GM19025 (cell line): ENCODE results near the gene GRK3.
"Not testable (repeated sequence)": the region's sequence is repeated elsewhere in the genome, so short reads cannot be mapped to it uniquely, and the experiment has no call there.

Source experiments
- ATAC-seq: cut with Tn5 transposase; IDR thresholded peaks from one replicate; pipeline ENCODE4 v1.9.1; 2021; ENCODE audit warnings: mild to moderate bottlenecking, low read depth, moderate library complexity; ENCODE audit not compliant: unreplicated experiment

Gene GRK3

DNA sequence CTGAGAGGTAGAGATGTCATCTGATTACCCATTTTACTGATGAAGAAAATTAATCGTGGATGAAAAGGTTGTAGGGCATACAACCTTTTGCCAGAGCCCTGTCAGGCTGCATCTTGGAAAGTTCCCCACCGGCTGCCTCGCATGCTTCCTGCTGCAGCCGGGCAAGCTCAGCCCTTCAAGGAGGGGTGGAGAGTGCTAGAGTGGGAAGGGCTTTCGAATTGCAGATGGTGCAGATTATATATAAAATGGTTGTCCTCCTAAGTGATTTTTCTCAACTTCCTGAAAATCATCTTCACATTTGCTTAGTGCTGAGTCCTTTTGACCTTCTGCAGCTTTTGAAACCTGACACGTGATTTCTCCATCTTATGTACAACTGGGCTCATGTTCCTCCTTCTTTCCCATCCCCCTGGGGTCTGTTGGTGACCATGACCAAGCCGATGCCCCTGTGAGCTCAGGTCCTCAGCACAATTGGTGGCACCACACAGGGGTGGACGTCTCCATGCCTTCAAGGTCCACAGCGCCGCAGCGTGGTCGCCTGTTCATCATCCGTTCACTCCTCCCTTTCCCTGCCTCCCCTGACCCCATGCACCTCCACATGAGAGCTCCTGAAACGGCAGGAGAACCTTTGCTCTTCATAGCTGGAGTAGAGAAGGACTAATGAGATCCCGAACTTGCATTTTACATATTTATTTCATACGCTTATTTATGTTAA, 129.9 kb downstream of the GRK3 start:
- ATAC-seq = no peak

DNA sequence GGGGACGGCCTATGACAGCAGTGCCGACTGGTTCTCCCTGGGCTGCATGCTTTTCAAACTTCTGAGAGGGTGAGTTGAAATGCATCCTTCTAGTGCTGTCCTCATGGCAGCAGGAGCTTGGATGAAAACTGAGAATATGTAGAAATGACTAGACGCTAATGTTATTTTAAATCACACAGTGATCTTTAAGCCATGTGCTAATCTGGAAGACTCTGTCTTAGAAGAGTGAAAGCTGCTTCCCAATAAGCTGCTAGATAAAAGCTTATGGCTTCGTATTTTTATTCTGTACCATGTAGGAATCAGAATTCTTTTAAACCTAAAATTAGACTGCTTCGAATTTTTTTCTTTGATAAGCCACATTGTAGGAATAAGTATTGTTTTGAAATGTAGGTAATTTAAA, 130.7 kb downstream of the GRK3 start:
- no peak for ATAC-seq

DNA sequence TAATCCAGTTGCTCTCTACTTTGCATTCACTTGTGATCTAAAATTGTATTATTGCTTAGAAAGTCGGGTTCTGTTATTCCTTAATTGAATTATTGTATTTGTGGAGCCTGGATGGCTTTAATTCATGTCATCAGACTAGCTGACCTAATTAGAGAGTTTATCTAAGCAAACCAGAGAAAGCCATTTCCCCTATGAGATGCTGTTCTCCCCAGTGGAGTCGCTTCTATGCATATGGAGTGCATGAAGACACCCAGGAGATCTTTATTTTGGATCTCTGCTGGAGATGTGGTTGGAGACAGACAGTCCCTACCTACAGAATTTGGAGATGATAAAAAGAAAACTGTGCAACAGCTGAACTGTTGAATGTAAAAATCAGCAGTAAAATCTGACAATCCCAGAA, 132.3 kb downstream of the GRK3 start:
- ATAC-seq = no peak

DNA sequence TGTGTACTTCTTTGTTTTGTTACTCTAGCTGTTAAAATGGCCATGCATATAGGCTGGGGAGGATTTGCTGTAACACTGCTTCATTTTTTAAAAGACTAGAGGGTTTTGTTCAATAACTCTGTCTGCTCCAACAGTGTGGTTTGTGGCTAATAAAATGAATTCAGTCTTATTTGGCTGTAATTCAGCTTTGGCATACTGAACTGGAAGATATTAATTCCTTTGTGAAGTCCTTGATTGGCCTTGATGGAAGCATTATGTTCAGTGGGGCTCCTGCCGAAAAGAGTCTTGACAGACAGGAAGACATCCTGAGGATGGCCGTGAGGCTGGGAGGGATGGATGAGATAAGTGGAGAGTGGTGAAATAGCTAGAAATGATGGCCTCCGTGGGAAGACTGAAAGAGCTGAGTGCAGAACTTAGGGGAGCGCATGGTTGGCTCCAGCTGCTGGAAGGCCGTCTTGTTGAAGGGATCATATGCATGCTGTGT, 132.7 kb downstream of the GRK3 start:
- no peak for ATAC-seq

DNA sequence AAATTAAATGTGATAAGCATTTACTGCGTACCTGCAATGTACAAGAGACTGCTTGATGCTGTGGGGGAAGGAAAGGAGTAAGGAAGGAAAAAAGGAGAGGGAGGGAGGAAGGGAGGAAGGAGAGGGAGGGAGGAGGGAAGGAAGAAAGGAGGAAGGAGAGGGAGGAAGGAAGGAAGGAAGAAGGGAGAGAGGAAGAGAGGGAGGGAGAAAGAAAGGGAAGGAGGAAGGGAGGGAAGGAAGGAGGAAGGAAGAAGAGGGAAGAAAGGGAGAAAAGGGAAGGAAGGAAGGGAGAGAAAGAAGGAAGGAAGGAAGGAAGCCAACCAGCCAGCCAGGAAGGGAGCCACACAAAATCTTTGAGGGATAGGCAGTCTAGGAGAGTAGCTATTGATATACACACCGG, 133.5 kb downstream of the GRK3 start:
- no peak for ATAC-seq

DNA sequence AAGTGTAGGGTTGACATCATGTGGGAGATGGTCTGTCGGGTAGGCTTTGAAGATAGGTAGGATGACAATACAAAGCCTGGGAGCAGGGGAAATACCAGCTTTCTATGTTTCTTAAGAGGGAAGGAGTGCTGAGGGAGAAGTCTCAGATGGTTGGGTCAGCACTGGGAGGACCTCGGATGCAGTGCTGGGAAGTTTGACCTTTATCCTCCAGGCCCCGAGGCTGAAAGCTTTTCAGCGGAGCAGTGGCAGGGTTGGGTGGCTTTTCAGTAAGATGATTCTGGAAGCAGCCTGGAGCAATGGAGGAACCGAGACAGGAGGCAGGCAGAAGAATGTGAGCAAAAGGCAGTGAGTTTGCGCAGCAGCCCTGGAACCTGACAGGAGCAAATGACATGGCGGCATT, 134.0 kb downstream of the GRK3 start:
- ATAC-seq = no peak

DNA sequence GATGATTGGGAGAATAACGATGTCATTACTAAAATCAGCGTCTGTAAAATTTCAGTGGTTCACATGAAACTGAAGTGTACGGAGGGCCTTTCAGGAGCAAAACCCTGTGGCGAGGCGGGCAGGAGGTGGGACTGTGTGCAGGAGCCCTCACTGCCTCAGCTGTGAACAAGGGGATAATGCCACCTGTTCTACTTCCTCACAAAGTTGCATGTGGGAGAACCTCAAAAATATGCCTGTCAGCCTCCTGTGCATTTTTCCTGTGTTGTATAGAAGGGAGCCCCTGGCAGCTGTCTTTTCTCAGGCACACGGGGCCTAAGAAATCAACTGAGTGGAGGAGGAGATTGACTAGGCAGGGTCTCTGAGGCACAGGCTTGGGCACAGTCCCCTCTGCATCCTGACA, 134.5 kb downstream of the GRK3 start:
- ATAC-seq = no peak

DNA sequence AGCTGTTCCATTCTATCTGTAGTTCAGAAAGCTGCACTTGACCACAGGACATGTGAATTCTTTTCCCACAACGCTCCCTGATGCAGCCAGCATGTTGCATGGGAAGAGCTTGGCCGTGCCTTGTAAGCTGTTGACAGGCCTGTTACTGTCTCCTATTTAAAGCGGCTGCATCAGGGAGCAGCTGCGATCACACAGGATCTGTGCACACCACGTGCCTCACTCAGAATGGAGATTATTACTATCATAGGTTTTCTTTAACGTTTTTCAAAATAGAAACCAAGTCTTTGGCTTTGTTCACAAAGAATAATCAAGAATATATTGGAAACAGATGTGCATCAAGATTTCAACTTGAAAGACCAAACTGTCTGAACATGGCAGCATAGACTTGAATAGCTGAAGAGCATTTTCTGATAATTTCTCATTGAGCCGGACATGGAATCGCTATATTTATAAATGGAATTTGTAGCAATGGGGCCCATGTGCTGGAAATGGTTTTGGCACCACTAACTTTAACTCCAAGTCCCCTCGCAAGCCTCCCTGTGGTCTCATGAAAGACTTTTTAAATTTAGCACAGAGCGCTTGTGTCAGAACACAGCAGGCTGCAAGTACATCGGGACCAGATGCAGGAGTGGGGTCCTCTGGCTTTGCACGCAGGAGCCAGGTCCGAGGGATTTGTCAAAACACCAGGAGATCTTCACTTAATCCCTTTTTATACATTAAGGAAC, 136.7 kb downstream of the GRK3 start:
- ATAC-seq = no peak

DNA sequence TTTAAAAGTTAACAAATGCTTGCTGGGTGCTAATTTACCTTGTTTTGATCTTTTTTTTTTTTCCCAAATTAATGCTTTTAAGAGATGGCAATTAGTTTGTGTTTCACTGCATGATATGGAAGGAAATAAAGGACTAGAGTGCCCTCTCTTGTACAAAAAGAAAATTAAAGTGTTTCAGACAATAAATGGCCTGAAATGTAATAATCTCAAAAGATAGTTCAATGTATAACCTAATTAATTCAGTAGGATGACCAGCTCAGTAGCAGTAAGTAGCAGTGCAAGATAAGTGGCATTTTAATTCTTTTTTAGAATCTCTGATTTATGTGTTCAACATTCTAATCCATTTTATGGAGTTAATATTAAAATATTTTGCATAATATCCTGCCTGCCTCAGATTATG, 137.6 kb downstream of the GRK3 start:
- ATAC-seq = no peak

DNA sequence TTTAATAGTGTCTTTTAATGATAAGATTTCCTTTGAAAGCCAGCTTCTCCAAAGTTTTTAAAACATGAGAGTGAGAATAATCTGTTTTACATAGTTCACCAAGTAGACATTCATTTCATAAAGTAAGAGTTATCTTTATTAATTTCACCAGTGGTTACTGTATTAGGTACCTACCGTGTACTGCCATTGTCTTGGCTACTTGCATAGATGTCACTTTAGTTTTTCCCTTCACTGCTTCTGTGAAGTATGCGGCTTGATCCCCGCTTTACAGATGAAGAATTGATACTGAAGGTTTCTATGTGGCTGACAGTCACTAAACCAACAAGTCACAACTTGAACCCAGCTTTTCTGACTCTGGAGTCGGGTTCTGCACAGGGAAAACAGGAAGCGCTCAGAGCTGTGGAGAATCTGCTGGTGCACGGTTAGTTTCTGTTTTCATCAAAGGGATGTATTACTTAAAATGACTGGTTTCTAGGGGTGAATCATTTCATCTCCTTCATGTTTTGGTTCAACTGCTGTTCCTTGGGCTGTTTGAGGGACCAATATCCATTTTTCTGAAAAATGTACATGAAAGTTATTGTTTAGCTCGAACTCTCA, 138.2 kb downstream of the GRK3 start:
- no peak for ATAC-seq

DNA sequence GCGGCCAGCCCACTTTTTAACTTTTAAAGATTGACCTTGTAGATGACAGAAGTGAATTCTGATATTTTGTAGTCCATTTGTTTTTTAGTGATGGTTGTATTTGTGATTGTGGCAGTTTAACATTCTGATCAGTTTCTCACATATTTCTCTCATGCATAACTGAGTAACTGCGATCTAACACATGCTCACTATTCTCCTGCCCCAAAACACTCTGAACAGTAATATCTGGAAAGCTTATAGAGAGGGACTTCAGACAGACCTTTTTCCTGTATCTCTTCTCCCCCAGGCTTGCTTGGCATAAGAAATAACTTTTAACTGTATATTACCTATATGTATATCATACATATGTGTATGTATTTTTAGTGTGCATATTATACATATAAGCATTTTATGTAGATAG, 140.2 kb downstream of the GRK3 start:
- no peak for ATAC-seq

DNA sequence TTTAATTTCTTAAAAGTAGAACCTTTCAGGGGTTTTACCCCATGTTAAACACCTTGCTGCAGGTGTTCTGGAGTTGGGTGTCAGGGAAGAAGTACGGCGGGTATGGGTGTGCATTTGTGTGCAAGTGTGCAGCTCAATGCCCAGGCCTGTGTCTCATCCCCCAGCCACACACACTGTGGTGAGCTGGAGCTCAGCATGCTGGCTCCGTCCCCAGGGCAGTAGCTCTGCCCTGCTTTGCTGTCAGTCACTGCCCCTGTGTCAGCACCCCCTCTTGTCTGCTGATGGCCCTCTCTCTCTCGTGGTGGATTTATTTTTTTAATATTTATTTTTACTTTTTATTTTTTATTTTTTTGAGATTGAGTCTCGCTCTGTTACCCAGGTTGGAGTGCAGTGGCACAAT, 141.7 kb downstream of the GRK3 start:
- ATAC-seq = no peak

DNA sequence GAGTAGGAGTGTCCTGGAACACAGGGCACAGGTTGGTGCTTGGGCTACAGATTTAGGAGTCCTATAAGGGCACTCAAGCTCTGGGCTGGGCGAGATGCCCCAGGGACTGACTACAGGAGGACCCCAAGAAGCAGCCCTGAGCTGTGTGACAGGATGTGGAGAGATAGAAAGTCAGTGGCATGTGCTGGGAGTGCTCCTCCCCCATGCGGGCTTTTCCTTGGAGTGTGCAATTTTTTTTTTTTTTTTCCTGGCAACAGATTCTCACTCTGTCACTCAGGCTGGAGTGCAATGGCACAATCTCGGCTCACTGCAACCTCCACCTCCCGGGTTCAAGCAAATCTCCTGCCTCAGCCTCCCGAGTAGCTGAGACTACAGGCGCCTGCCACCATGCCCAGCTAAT, 144.0 kb downstream of the GRK3 start:
- ATAC-seq = not testable (repeated sequence)

DNA sequence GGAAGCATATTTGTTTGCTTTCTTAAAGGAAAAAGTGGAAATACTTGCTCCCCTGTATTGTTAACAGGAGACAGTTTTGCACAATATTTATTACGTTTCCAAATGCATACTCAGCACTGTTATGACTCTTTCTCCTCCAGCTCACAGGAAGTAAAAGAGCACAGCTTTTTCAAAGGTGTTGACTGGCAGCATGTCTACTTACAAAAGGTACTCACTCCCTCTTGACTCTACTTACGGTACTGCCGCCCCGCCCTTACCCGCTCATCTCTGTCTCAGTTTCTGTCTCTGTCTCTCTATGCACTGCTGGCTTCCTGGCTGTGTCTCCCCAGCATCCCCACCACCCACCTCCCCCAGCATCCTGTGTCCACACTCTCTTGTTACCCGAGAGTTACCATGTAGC, 145.3 kb downstream of the GRK3 start:
- no peak for ATAC-seq

DNA sequence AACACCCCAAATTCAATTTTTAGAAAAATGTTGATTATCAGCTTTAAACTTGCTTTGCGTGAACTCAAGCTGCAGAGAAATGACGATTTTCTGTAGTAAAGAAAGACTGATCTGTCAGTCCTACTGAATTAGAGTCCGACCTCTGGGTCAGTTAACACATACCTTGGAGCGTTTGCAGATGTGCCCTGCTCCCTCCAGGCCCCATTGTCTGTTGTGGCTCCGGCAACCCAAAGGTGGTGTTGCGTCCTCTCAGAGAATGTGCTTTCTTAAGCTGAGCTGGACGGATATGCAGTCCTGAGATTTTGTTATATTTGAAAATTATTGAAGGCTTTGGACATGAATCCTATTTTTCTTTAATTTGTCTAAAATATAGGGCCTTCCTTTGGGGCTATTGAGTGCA, 146.0 kb downstream of the GRK3 start:
- ATAC-seq = no peak

DNA sequence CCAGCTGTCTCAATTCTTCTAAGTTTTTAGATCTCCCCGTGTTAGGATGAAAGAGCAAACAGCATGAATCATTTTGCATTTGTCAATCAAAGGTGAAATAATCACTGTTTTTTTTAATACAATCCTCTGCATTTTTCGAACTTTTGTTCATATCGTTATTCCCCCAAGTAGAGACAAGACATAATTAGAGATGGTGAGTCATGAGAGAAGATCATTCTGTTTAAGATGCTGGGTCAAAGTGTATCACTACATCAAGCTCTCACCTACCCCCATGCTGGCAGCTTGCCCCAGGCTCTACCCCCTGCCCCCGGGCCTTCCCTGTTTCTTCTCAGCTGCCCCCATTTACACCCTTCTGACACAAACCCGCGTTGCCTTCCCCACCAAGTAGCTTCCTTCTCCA, 147.0 kb downstream of the GRK3 start:
- ATAC-seq = no peak

DNA sequence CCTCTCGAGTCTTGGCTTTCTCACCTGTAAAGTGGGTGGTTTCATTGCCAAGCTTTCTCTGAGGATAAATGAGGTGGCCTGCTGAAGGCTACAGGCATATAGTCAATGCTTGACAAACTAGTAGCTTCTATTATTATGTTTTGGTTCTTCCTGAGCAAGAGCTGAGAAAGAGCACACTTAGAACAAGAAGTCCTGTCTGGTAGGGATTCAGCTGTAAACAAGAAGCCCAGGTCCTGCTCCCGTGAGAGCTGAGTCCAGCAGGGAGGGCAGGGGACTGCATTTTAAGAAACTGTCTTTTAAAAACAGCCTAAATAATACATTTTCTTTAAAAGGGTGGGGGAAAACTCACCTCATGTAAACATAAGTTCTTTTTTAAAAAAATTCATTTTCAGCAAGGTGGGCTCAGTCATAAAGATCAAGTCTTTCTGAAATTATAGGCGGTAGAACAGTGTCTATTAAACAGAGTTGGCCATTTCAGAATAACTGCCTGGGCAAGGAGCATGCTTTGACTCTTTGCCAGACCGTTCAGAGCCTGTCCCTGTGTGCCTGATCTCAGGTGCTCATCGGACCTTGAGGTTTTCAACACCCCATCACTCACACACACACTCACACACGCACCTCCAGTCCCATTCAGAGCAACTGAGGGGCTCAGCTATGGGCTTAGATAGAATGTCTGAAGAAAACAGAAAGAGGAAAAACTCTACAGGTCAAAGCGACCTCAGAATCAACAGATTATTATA, 148.4 kb downstream of the GRK3 start:
- ATAC-seq = no peak

DNA sequence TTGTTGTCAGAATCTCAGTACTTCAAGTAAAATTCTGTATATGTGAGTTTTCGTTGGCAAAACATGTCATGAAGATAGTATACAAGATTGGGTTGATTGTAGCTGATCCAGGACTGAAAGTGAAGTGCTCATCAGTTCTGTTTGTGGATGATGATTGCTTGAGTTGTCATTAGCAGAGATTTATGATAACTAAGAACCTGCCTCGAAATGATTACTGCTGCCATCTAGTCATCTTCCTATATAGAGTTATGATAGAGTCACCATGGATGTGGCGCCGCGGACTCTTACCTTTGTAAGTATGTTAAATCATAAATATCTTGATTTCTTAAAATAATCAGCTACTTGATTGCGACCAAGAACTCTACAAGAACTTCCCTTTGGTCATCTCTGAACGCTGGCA, 149.6 kb downstream of the GRK3 start:
- ATAC-seq = no peak

DNA sequence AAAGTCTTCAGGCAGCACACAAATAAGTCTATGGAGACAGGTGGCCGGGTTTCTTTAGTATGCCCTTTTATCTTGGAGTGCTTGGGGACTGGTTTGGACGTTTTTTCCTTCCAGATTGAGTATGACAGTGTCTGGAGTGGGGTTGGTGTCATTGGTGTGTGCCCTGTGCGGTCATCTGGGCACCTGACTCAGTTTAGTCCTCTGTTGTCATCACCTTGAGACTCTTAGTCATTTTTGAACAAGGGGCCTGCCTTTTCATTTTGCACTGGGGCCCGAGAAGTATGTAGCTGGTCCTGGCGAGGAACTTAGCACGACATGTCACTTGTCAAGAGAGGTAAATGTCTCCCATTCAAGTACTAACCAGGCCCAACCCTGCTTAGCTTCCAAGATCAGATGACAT, 150.3 kb downstream of the GRK3 start:
- ATAC-seq = no peak

DNA sequence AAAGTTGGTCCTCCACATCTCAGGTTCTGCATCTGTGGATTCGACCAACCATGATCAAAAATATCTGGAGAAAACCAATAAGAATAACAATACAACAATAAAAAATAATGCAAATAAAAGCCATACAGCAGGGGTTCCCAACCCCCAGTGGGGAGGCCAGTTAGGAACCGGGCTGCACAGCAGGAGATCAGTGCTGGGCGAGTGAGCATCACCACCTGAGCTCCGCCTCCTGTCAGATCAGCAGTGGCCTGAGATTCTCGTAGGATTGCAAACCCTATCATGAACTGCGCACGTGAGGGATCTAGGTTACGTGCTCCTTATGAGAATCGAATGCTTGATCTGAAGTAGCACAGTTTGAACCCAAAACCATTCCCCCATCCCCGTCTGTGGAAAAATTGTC, 152.2 kb downstream of the GRK3 start:
- no peak for ATAC-seq

DNA sequence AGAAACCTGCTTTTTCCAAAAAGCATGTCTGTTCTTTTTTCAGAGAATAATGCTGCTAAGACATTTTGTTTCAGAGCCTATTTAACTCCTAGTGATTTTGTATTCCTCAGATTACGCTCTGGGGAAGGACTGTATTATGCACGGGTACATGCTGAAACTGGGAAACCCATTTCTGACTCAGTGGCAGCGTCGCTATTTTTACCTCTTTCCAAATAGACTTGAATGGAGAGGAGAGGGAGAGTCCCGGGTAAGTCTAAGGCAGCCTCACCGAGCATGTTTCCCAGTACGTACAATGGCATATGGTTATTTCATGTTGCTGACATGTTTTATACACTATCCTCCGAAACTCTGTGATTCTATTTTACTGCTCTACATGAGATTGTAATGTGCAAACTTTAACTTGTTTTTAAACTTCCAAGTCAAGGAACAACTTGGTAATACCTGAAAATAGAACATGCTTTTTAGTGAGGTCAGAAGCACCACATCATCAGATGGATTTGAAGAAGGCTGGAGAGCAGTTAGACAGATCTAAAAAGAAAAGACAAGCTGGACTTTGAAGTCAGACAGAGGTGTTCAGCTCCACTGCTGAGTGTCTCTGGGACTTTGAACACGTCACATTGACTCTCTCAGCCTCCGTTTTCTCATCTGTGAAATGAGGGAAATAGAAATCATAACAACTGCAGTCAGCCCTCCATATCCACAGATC, 153.8 kb downstream of the GRK3 start:
- no peak for ATAC-seq
